H9 (cell line): ENCODE data around the gene BIK. TPM values are rescaled to one million over a fixed set of nuclear protein-coding genes. Genes with fewer than 3 reads are reported as not detected.
A peak's percentile ranks its signal among the peaks of the same experiment; 100 is the strongest.

Experiments used
- DNase-seq: peaks from one replicate; pipeline ENCODE4 v3.0.0-alpha.2; 2017
- H2AFZ ChIP-seq: one replicate; pipeline ENCODE4 v1.6.1; 2013; ENCODE audit warnings: mild to moderate bottlenecking, low read length, control low read depth, moderate library complexity
- H2AK5ac ChIP-seq: 2 replicates; pipeline ENCODE4 v1.6.1; 2013; ENCODE audit warnings: low read length, control low read depth, mixed read lengths; ENCODE audit not compliant: insufficient read length
- H2BK120ac ChIP-seq: one replicate; pipeline ENCODE4 v1.6.1; 2013; ENCODE audit warnings: low read depth, mild to moderate bottlenecking, low read length, control low read depth, inconsistent platforms; ENCODE audit not compliant: poor library complexity, severe bottlenecking
- H2BK12ac ChIP-seq: 2 replicates; pipeline ENCODE4 v1.6.1; 2013; ENCODE audit warnings: low read length, control low read depth, mixed read lengths, low read depth; ENCODE audit not compliant: insufficient read length
- H2BK15ac ChIP-seq: 2 replicates; pipeline ENCODE4 v1.6.1; 2013; ENCODE audit warnings: low read depth, low read length, control low read depth
- H2BK20ac ChIP-seq: one replicate; pipeline ENCODE4 v1.6.1; 2013; ENCODE audit warnings: low read depth, mild to moderate bottlenecking, low read length, control low read depth, inconsistent platforms; ENCODE audit not compliant: poor library complexity, severe bottlenecking
- H2BK5ac ChIP-seq: 2 replicates; pipeline ENCODE4 v1.6.1; 2013; ENCODE audit warnings: low read length, control low read depth, mixed read lengths; ENCODE audit not compliant: insufficient read length
- H3K14ac ChIP-seq: 2 replicates; pipeline ENCODE4 v1.6.1; 2013; ENCODE audit warnings: low read length, control low read depth; ENCODE audit not compliant: insufficient read depth
- H3K18ac ChIP-seq: 2 replicates; pipeline ENCODE4 v1.6.1; 2013; ENCODE audit warnings: low read depth, mild to moderate bottlenecking, mixed read lengths, low read length, control low read depth; ENCODE audit not compliant: insufficient read length
- H3K23ac ChIP-seq: 2 replicates; pipeline ENCODE4 v1.6.1; 2013; ENCODE audit warnings: low read length, control low read depth, mixed read lengths, low read depth; ENCODE audit not compliant: insufficient read length
- H3K23me2 ChIP-seq: 2 replicates; pipeline ENCODE4 v1.6.1; 2013; ENCODE audit warnings: low read depth, mild to moderate bottlenecking, mixed read lengths, low read length, control low read depth; ENCODE audit not compliant: insufficient read length, poor library complexity, severe bottlenecking
- H3K27ac ChIP-seq: 2 replicates; pipeline ENCODE4 v1.5.1; 2013; ENCODE audit warnings: low read length, control low read depth, mixed read lengths, low read depth; ENCODE audit not compliant: insufficient read length
- H3K27me3 ChIP-seq: 2 replicates; pipeline ENCODE4 v1.6.1; 2013; ENCODE audit warnings: low read length, control low read depth, inconsistent platforms; ENCODE audit not compliant: insufficient read depth
- H3K4ac ChIP-seq: 2 replicates; pipeline ENCODE4 v1.6.1; 2013; ENCODE audit warnings: low read depth, mild to moderate bottlenecking, control low read depth, inconsistent platforms, low read length, moderate library complexity
- H3K4me1 ChIP-seq: 2 replicates; pipeline ENCODE4 v1.6.1; 2013; ENCODE audit warnings: low read length, control low read depth, inconsistent platforms; ENCODE audit not compliant: insufficient read depth
- H3K4me2 ChIP-seq: 2 replicates; pipeline ENCODE4 v1.6.1; 2013; ENCODE audit warnings: low read length, control low read depth, mixed read lengths; ENCODE audit not compliant: insufficient read length, insufficient read depth
- H3K56ac ChIP-seq: 2 replicates; pipeline ENCODE4 v1.6.1; 2013; ENCODE audit warnings: low read depth, mild to moderate bottlenecking, mixed read lengths, low read length, control low read depth; ENCODE audit not compliant: insufficient read length
- H3K79me1 ChIP-seq: 2 replicates; pipeline ENCODE4 v1.6.1; 2013; ENCODE audit warnings: low read depth, mild to moderate bottlenecking, moderate library complexity, low read length, control low read depth, inconsistent platforms; ENCODE audit not compliant: insufficient read depth, poor library complexity, severe bottlenecking
- H3K79me2 ChIP-seq: 2 replicates; pipeline ENCODE4 v1.6.1; 2013; ENCODE audit warnings: low read length, control low read depth, inconsistent platforms; ENCODE audit not compliant: insufficient read depth
- H3K9ac ChIP-seq: 2 replicates; pipeline ENCODE4 v1.6.1; 2013; ENCODE audit warnings: low read length, control low read depth, mixed read lengths; ENCODE audit not compliant: insufficient read length; ENCODE audit errors: extremely low read depth
- H3K9me3 ChIP-seq: one replicate; pipeline ENCODE4 v1.6.1; 2013; ENCODE audit warnings: low read depth, low read length, inconsistent platforms; ENCODE audit not compliant: control insufficient read depth
- H3T11ph ChIP-seq: one replicate; pipeline ENCODE4 v1.6.1; 2013; ENCODE audit warnings: mild to moderate bottlenecking, low read length, control low read depth, inconsistent platforms
- H4K20me1 ChIP-seq: one replicate; pipeline ENCODE4 v1.6.1; 2013; ENCODE audit not compliant: control insufficient read depth, insufficient read length, insufficient read depth
- H4K5ac ChIP-seq: 2 replicates; pipeline ENCODE4 v1.6.1; 2013; ENCODE audit warnings: low read depth, mild to moderate bottlenecking, mixed read lengths, low read length, control low read depth; ENCODE audit not compliant: insufficient read length
- H4K8ac ChIP-seq: replicated peaks from 2 replicates; pipeline ENCODE4 v1.6.1; 2013; ENCODE audit warnings: low read length, control low read depth, mixed read lengths, low read depth; ENCODE audit not compliant: insufficient read length
- H4K91ac ChIP-seq: 2 replicates; pipeline ENCODE4 v1.6.1; 2013; ENCODE audit warnings: low read depth, mild to moderate bottlenecking, moderate library complexity, mixed read lengths, low read length, control low read depth; ENCODE audit not compliant: insufficient read length
- H3K27ac Mint-ChIP-seq, 3 experiments: 2 replicates in 2 of 3; 3 replicates in 1 of 3; pipeline ENCODE4 v1.8.0; 2020 to 2021; ENCODE audit warnings: mixed read lengths in 3 of 3, mild to moderate bottlenecking in 1 of 3, moderate library complexity in 1 of 3
- H3K27me3 Mint-ChIP-seq: 2 replicates; pipeline ENCODE4 v1.8.0; 2021; ENCODE audit warnings: low read depth, mild to moderate bottlenecking, moderate library complexity, mixed read lengths
- H3K36me3 Mint-ChIP-seq, 3 experiments: 2 replicates in 2 of 3; 3 replicates in 1 of 3; pipeline ENCODE4 v1.8.0; 2020 to 2021; ENCODE audit warnings: low read depth in 3 of 3, mixed read lengths in 3 of 3; ENCODE audit not compliant: insufficient read depth in 1 of 3
- H3K4me1 Mint-ChIP-seq, 2 experiments: 2 replicates each; pipeline ENCODE4 v1.8.0; 2020; ENCODE audit warnings: mixed read lengths in 2 of 2
- H3K4me3 Mint-ChIP-seq, 2 experiments: 2 replicates in 1 of 2; 3 replicates in 1 of 2; pipeline ENCODE4 v1.8.0; 2020 to 2021; ENCODE audit warnings: mild to moderate bottlenecking in 2 of 2, mixed read lengths in 2 of 2, moderate library complexity in 1 of 2
- H3K9me3 Mint-ChIP-seq, 2 experiments: 2 replicates in 1 of 2; 3 replicates in 1 of 2; pipeline ENCODE4 v1.8.0; 2020; ENCODE audit warnings: mild to moderate bottlenecking in 2 of 2, mixed read lengths in 2 of 2, moderate library complexity in 1 of 2
- CTCF ChIP-seq: fragments of 200-600 bp; sonication (generic); conservative IDR thresholded peaks from 3 replicates; pipeline ENCODE4 v1.8.0; 2021; ENCODE audit warnings: antibody characterized with exemption, mild to moderate bottlenecking
- WGBS: extraction: QIAGEN DNeasy Blood & Tissue Kit; methylation state at CpG from one replicate; pipeline ENCODE4 v1.1.7; 2013; ENCODE audit warnings: missing lambda C conversion rate, low lambda C conversion rate, mixed read lengths; ENCODE audit not compliant: insufficient read length; ENCODE audit errors: extremely low coverage; 5-methylcytosine and 5-hydroxymethylcytosine counted together
- total RNA-seq: library from RNA; stranded (reverse); gene quantifications from 2 replicates; pipeline ENCODE4 v1.2.1, GENCODE V29; 2021

BIK gene
- total RNA-seq, 1 experiment from 2014 or later = 8.3 TPM

GRCh38 chr22:43079742-43080141 is 30.8 kb upstream of the BIK start:
- no peak overlapping the region for H3K23ac ChIP-seq
- no peak overlapping the region for H3K4me3 Mint-ChIP-seq
- no CpG with 5 or more reads among the region's 14 CpGs for WGBS
- no peak overlapping the region for H2AFZ ChIP-seq
- H3K27me3 Mint-ChIP-seq = no peaks in the 10 kb centered on the region; the same call in none of the 2 replicates
- no peak overlapping the region for H4K5ac ChIP-seq
- no peaks in the 10 kb centered on the region for H4K20me1 ChIP-seq
- H2AK5ac ChIP-seq = no peak overlapping the region
- no peak overlapping the region for H3K4me2 ChIP-seq
- H3T11ph ChIP-seq = no peak overlapping the region
- no peak overlapping the region for H3K4ac ChIP-seq
- no peak overlapping the region for H2BK5ac ChIP-seq
- H3K36me3 Mint-ChIP-seq = no peaks in the 10 kb centered on the region
- H3K9me3 Mint-ChIP-seq = no peaks in the 10 kb centered on the region
- no peak for TF ChIP-seq CTCF
- H3K27me3 ChIP-seq = no peaks in the 10 kb centered on the region
- H4K91ac ChIP-seq = no peak overlapping the region
- peaks cover 0 to 3% of the 10 kb centered on the region in 2 experiments; a peak in 1 of 4 replicates for H3K4me1 Mint-ChIP-seq
- no peak overlapping the region for H2BK120ac ChIP-seq
- H3K9ac ChIP-seq = no peak overlapping the region
- peak overlapping the region in 1 of 3 experiments; percentile 12; a peak in 2 of 7 replicates for H3K27ac Mint-ChIP-seq
- no peak overlapping the region for H3K14ac ChIP-seq
- no peak overlapping the region for H3K56ac ChIP-seq
- H4K8ac ChIP-seq = no peak overlapping the region
- no peak for DNase-seq
- no peak overlapping the region for H2BK20ac ChIP-seq
- no peak overlapping the region for H3K18ac ChIP-seq
- H3K23me2 ChIP-seq = no peaks in the 10 kb centered on the region
- no peak overlapping the region for H2BK15ac ChIP-seq
- H2BK12ac ChIP-seq = no peak overlapping the region
- no peaks in the 10 kb centered on the region for H3K79me1 ChIP-seq
- no peak overlapping the region for H3K27ac ChIP-seq
- H3K4me1 ChIP-seq = no peaks in the 10 kb centered on the region
- no peaks in the 10 kb centered on the region for H3K9me3 ChIP-seq
- H3K79me2 ChIP-seq = no peaks in the 10 kb centered on the region
